H9 (cell line): ENCODE results near the gene GPC3. TPM values are rescaled to one million over a fixed set of nuclear protein-coding genes. Genes with fewer than 3 reads are reported as not detected.

ENCODE experiments used
- DNase-seq: peaks from one replicate; pipeline ENCODE4 v3.0.0-alpha.2; 2017
- H2AFZ ChIP-seq: one replicate; pipeline ENCODE4 v1.6.1; 2013; ENCODE audit warnings: mild to moderate bottlenecking, low read length, control low read depth, moderate library complexity
- H2AK5ac ChIP-seq: 2 replicates; pipeline ENCODE4 v1.6.1; 2013; ENCODE audit warnings: low read length, control low read depth, mixed read lengths; ENCODE audit not compliant: insufficient read length
- H2BK120ac ChIP-seq: one replicate; pipeline ENCODE4 v1.6.1; 2013; ENCODE audit warnings: low read depth, mild to moderate bottlenecking, low read length, control low read depth, inconsistent platforms; ENCODE audit not compliant: poor library complexity, severe bottlenecking
- H2BK12ac ChIP-seq: 2 replicates; pipeline ENCODE4 v1.6.1; 2013; ENCODE audit warnings: low read length, control low read depth, mixed read lengths, low read depth; ENCODE audit not compliant: insufficient read length
- H2BK15ac ChIP-seq: 2 replicates; pipeline ENCODE4 v1.6.1; 2013; ENCODE audit warnings: low read depth, low read length, control low read depth
- H2BK20ac ChIP-seq: one replicate; pipeline ENCODE4 v1.6.1; 2013; ENCODE audit warnings: low read depth, mild to moderate bottlenecking, low read length, control low read depth, inconsistent platforms; ENCODE audit not compliant: poor library complexity, severe bottlenecking
- H2BK5ac ChIP-seq: 2 replicates; pipeline ENCODE4 v1.6.1; 2013; ENCODE audit warnings: low read length, control low read depth, mixed read lengths; ENCODE audit not compliant: insufficient read length
- H3K14ac ChIP-seq: 2 replicates; pipeline ENCODE4 v1.6.1; 2013; ENCODE audit warnings: low read length, control low read depth; ENCODE audit not compliant: insufficient read depth
- H3K18ac ChIP-seq: 2 replicates; pipeline ENCODE4 v1.6.1; 2013; ENCODE audit warnings: low read depth, mild to moderate bottlenecking, mixed read lengths, low read length, control low read depth; ENCODE audit not compliant: insufficient read length
- H3K23ac ChIP-seq: 2 replicates; pipeline ENCODE4 v1.6.1; 2013; ENCODE audit warnings: low read length, control low read depth, mixed read lengths, low read depth; ENCODE audit not compliant: insufficient read length
- H3K23me2 ChIP-seq: 2 replicates; pipeline ENCODE4 v1.6.1; 2013; ENCODE audit warnings: low read depth, mild to moderate bottlenecking, mixed read lengths, low read length, control low read depth; ENCODE audit not compliant: insufficient read length, poor library complexity, severe bottlenecking
- H3K27ac ChIP-seq: 2 replicates; pipeline ENCODE4 v1.5.1; 2013; ENCODE audit warnings: low read length, control low read depth, mixed read lengths, low read depth; ENCODE audit not compliant: insufficient read length
- H3K27me3 ChIP-seq: 2 replicates; pipeline ENCODE4 v1.6.1; 2013; ENCODE audit warnings: low read length, control low read depth, inconsistent platforms; ENCODE audit not compliant: insufficient read depth
- H3K4ac ChIP-seq: 2 replicates; pipeline ENCODE4 v1.6.1; 2013; ENCODE audit warnings: low read depth, mild to moderate bottlenecking, control low read depth, inconsistent platforms, low read length, moderate library complexity
- H3K4me1 ChIP-seq: 2 replicates; pipeline ENCODE4 v1.6.1; 2013; ENCODE audit warnings: low read length, control low read depth, inconsistent platforms; ENCODE audit not compliant: insufficient read depth
- H3K4me2 ChIP-seq: 2 replicates; pipeline ENCODE4 v1.6.1; 2013; ENCODE audit warnings: low read length, control low read depth, mixed read lengths; ENCODE audit not compliant: insufficient read length, insufficient read depth
- H3K56ac ChIP-seq: 2 replicates; pipeline ENCODE4 v1.6.1; 2013; ENCODE audit warnings: low read depth, mild to moderate bottlenecking, mixed read lengths, low read length, control low read depth; ENCODE audit not compliant: insufficient read length
- H3K79me1 ChIP-seq: 2 replicates; pipeline ENCODE4 v1.6.1; 2013; ENCODE audit warnings: low read depth, mild to moderate bottlenecking, moderate library complexity, low read length, control low read depth, inconsistent platforms; ENCODE audit not compliant: insufficient read depth, poor library complexity, severe bottlenecking
- H3K79me2 ChIP-seq: 2 replicates; pipeline ENCODE4 v1.6.1; 2013; ENCODE audit warnings: low read length, control low read depth, inconsistent platforms; ENCODE audit not compliant: insufficient read depth
- H3K9ac ChIP-seq: 2 replicates; pipeline ENCODE4 v1.6.1; 2013; ENCODE audit warnings: low read length, control low read depth, mixed read lengths; ENCODE audit not compliant: insufficient read length; ENCODE audit errors: extremely low read depth
- H3K9me3 ChIP-seq: one replicate; pipeline ENCODE4 v1.6.1; 2013; ENCODE audit warnings: low read depth, low read length, inconsistent platforms; ENCODE audit not compliant: control insufficient read depth
- H3T11ph ChIP-seq: one replicate; pipeline ENCODE4 v1.6.1; 2013; ENCODE audit warnings: mild to moderate bottlenecking, low read length, control low read depth, inconsistent platforms
- H4K20me1 ChIP-seq: one replicate; pipeline ENCODE4 v1.6.1; 2013; ENCODE audit not compliant: control insufficient read depth, insufficient read length, insufficient read depth
- H4K5ac ChIP-seq: 2 replicates; pipeline ENCODE4 v1.6.1; 2013; ENCODE audit warnings: low read depth, mild to moderate bottlenecking, mixed read lengths, low read length, control low read depth; ENCODE audit not compliant: insufficient read length
- H4K8ac ChIP-seq: replicated peaks from 2 replicates; pipeline ENCODE4 v1.6.1; 2013; ENCODE audit warnings: low read length, control low read depth, mixed read lengths, low read depth; ENCODE audit not compliant: insufficient read length
- H4K91ac ChIP-seq: 2 replicates; pipeline ENCODE4 v1.6.1; 2013; ENCODE audit warnings: low read depth, mild to moderate bottlenecking, moderate library complexity, mixed read lengths, low read length, control low read depth; ENCODE audit not compliant: insufficient read length
- H3K27ac Mint-ChIP-seq, 3 experiments: 2 replicates in 2 of 3; 3 replicates in 1 of 3; pipeline ENCODE4 v1.8.0; 2020 to 2021; ENCODE audit warnings: mixed read lengths in 3 of 3, mild to moderate bottlenecking in 1 of 3, moderate library complexity in 1 of 3
- H3K27me3 Mint-ChIP-seq: 2 replicates; pipeline ENCODE4 v1.8.0; 2021; ENCODE audit warnings: low read depth, mild to moderate bottlenecking, moderate library complexity, mixed read lengths
- H3K36me3 Mint-ChIP-seq, 3 experiments: 2 replicates in 2 of 3; 3 replicates in 1 of 3; pipeline ENCODE4 v1.8.0; 2020 to 2021; ENCODE audit warnings: low read depth in 3 of 3, mixed read lengths in 3 of 3; ENCODE audit not compliant: insufficient read depth in 1 of 3
- H3K4me1 Mint-ChIP-seq, 2 experiments: 2 replicates each; pipeline ENCODE4 v1.8.0; 2020; ENCODE audit warnings: mixed read lengths in 2 of 2
- H3K4me3 Mint-ChIP-seq, 2 experiments: 2 replicates in 1 of 2; 3 replicates in 1 of 2; pipeline ENCODE4 v1.8.0; 2020 to 2021; ENCODE audit warnings: mild to moderate bottlenecking in 2 of 2, mixed read lengths in 2 of 2, moderate library complexity in 1 of 2
- H3K9me3 Mint-ChIP-seq, 2 experiments: 2 replicates in 1 of 2; 3 replicates in 1 of 2; pipeline ENCODE4 v1.8.0; 2020; ENCODE audit warnings: mild to moderate bottlenecking in 2 of 2, mixed read lengths in 2 of 2, moderate library complexity in 1 of 2
- WGBS: extraction: QIAGEN DNeasy Blood & Tissue Kit; methylation state at CpG from one replicate; pipeline ENCODE4 v1.1.7; 2013; ENCODE audit warnings: missing lambda C conversion rate, low lambda C conversion rate, mixed read lengths; ENCODE audit not compliant: insufficient read length; ENCODE audit errors: extremely low coverage; 5-methylcytosine and 5-hydroxymethylcytosine counted together
- total RNA-seq: library from RNA; stranded (reverse); gene quantifications from 2 replicates; pipeline ENCODE4 v1.2.1, GENCODE V29; 2021
- TF ChIP-seq, protein P1 (sequence below): fragments of 200-600 bp; sonication (generic); conservative IDR thresholded peaks from 3 replicates; pipeline ENCODE4 v1.8.0; 2021; ENCODE audit warnings: antibody characterized with exemption, mild to moderate bottlenecking

Gene GPC3
- total RNA-seq, 1 experiment from 2014 or later = 108 TPM

DNA sequence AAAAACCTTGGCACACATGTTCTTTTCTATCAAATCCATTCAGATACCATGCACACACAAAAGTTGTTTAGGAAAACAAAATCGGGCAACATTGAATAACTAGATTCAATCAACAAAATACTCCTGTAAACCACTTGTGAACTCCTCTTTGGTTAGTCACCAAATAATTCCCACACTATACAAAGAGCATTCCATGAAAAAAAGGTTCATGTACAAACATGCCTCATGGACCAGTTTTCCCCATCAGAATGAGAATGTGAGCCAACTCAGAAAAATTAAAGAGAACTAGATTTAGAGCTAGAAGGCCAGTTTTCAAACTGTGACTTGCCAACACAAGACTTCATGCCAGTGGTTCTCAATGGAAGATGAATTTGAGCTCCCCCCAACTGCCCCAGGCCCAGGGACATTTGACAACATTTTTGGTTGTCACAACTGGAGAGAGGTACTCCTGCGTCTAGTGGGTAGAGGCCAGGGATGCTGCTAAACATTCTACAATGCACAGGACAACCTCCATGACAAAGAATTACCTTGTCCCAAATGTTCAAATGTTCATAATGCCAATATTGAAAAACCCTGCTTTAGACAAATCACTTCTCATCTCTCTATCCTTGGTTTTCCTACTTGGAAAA, 55.4 kb downstream of the GPC3 start:
- Histone ChIP-seq H3K9ac (no peak overlapping the region), H3K4me1 (peaks cover 5% of the 10 kb centered on the region), H2AFZ (no peak overlapping the region), H3K27ac (no peak overlapping the region), H3K9me3 (no peaks in the 10 kb centered on the region), H3K18ac (no peak overlapping the region), H3K27me3 (no peaks in the 10 kb centered on the region), H3K4ac (no peak overlapping the region), H3K56ac (no peak overlapping the region), H4K5ac (no peak overlapping the region), H2BK12ac (no peak overlapping the region), H4K8ac (no peak overlapping the region), H3T11ph (no peak overlapping the region), H2BK15ac (no peak overlapping the region), H4K91ac (no peak overlapping the region), H3K14ac (no peak overlapping the region), H2AK5ac (no peak overlapping the region), H3K23ac (no peak overlapping the region), H4K20me1 (no peaks in the 10 kb centered on the region), H3K23me2 (no peaks in the 10 kb centered on the region), H3K79me1 (no peaks in the 10 kb centered on the region), H2BK5ac (no peak overlapping the region), H2BK20ac (no peak overlapping the region), H3K4me2 (no peak overlapping the region), H3K79me2 (no peaks in the 10 kb centered on the region), H2BK120ac (no peak overlapping the region)
- 0 out of 5 replicates have a peak, but pooled peaks cover 0 to 2% of the 10 kb centered on the region in 2 experiments for H3K9me3 Mint-ChIP-seq
- H3K36me3 Mint-ChIP-seq = peaks cover 2 to 14% (median 6%) of the 10 kb centered on the region in 3 experiments; a peak in 4 of 7 replicates
- H3K4me3 Mint-ChIP-seq = no peak overlapping the region
- peaks cover 25 to 43% of the 10 kb centered on the region in 2 experiments for H3K4me1 Mint-ChIP-seq
- no CpG with 5 or more reads among the region's 2 CpGs for WGBS
- DNase-seq = no peak
- H3K27ac Mint-ChIP-seq = 0 out of 7 replicates have a peak overlapping the region, but pooled peaks of 2 of the 3 experiments have one; percentile 1 to 29
- TF ChIP-seq, protein P1, sequence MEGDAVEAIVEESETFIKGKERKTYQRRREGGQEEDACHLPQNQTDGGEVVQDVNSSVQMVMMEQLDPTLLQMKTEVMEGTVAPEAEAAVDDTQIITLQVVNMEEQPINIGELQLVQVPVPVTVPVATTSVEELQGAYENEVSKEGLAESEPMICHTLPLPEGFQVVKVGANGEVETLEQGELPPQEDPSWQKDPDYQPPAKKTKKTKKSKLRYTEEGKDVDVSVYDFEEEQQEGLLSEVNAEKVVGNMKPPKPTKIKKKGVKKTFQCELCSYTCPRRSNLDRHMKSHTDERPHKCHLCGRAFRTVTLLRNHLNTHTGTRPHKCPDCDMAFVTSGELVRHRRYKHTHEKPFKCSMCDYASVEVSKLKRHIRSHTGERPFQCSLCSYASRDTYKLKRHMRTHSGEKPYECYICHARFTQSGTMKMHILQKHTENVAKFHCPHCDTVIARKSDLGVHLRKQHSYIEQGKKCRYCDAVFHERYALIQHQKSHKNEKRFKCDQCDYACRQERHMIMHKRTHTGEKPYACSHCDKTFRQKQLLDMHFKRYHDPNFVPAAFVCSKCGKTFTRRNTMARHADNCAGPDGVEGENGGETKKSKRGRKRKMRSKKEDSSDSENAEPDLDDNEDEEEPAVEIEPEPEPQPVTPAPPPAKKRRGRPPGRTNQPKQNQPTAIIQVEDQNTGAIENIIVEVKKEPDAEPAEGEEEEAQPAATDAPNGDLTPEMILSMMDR = no peak
- no peaks in the 10 kb centered on the region for H3K27me3 Mint-ChIP-seq
